Stimulated activated naive CD4-positive, alpha-beta T cell (primary cell): ENCODE data around the gene SLX4.
A peak's percentile ranks its signal among the peaks of the same experiment; 100 is the strongest.
"Not testable (repeated sequence)": the region's sequence is repeated elsewhere in the genome, so short reads cannot be mapped to it uniquely, and the experiment has no call there.

ENCODE experiments used
- DNase-seq, 6 experiments: peaks; one replicate each; lab custom pipeline; 2025; lab: John Stamatoyannopoulos, UW

SLX4 gene

DNA sequence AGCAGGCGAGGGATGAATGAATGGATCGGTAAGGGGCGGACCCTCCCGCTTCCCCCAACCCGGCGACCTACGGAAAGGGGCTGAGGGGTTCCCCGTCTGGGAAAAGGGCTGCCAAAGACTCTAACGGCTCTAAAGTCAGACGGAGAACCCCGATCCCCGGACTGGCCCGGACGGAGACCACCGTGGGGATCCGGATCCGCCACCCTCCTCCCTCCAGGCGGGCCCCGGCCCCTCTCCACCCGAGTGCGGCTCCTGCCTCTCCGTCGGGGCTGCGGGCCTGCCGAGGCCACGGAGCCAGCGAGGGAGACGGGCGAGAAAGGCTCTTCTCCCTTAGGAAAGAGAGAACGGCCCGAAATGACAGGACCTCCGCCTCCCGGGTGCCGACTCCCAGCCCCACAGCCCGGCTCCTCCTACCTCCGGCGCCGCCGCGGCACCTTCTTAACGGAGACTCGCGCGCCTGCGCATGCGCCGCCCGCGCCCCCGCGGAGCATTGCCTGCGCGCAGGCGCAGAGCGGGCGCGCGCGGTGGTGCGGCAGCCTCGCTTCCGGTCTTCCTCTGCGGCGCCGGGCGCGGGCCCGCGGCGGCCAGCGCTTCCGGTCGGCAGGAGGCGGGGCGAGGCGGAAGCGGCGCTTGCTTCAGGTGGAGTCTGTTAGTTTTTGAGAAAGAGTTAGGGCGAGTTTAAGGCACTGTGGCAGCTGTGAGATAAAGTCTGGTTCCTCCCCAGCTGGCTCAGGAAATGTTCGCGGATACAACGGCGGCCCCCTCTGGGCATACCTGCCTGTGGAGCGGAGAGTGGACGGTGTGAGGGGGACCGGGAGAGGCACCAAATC is at the start of gene SLX4:
Gene SLX4, minus strand, starts transcription at position 461 of the 830 bp plus-strand sequence. CDS start 2,642 bp downstream, outside the sequence.
- peak; percentile 83 to 95 (median 88) for DNase-seq

DNA sequence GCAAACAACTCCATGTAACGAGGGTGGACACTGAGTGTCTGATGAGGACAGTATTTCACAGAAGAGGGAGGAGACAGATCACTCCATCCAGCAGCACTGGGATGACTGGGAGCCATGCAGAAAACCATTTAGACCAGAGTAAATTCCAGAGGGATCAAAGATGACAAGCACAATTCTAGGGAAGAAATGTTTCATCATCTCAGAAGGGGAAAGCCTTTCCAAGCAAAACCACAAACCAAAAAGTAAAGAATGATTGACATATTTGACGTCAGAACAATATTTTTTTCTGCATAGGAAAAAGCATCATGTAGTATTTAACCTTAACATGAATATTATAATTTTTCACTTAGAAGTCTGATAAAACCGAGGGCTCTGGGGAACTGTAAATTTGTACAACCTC is 47.8 kb upstream of the SLX4 start:
- DNase-seq: no peak

- DNase-seq: no peak
These were observed 45.4 kb upstream of the SLX4 start for GRCh38 chr16:3656491-3657468.

GRCh38 chr16:3656160-3656490 is 44.7 kb upstream of the SLX4 start:
- not testable (repeated sequence) for DNase-seq

DNA sequence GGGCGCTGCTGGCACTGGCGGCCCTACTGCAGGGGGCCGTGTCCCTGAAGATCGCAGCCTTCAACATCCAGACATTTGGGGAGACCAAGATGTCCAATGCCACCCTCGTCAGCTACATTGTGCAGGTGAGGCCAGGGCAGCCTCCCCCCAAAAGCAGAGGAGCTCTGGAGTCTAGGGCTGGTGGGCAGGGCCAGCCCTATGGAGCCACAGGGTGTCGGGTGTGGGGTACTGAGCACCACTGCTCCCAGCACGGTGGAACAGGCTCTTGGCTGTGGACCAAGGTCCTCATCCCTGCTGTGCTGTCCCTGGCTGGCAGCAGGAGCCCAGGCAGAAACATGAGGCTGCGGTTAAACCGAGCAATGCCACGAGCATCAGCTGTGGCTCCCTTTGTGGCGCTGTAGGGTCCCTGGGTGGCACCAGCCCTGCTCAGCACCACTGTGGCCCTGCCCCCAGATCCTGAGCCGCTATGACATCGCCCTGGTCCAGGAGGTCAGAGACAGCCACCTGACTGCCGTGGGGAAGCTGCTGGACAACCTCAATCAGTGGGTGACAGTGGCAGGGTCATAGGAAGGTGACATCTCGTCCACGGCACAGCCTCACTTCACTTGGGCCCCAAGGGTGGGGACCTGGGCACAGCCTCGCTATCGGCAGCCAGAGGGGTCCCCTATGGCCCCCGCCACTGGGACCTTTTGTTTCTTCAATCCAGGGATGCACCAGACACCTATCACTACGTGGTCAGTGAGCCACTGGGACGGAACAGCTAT is 44.2 kb upstream of the SLX4 start:
- no peak for DNase-seq

- no peak for DNase-seq
These were observed 43.6 kb upstream of the SLX4 start for GRCh38 chr16:3655030-3655395.

DNA sequence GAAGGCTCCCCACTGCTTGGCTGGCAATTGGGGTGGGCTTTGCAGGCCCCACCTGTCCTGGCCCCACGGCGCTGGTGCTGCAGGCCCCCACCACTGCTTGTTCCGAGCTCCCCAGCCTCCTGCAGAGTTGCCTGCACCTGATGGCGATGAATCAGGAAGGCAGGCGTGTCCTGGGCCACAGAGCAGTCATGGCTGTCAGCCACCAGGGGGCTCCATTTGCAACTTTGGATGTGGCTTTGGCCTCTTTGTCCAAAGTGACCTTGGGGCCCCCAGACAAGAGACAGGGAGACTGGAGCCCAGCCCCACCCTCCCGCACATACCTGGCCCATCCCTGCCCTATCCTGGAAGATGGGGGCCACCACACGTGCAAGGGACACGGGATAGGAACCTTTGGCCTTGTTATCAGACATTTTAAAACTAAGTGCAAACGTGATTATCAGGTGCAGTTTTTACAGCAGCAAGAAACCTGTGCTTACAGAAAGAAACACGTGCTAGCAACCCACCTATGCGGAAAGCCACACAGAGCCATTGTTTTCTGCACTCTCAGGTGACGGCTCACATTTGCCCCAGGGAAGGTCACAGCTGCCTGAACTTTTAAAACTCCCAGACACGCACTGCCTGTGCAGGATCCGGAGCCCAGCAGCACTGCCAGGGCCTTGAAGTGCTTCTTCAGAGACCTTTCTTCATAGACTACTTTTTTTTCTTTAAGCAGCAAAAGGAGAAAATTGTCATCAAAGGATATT is 43.0 kb upstream of the SLX4 start, which contains the start of gene DNASE1:
Gene DNASE1, plus strand, starts transcription at position 443 of the 743 bp plus-strand sequence. CDS start 683 bp downstream, outside the sequence.
- DNase-seq: peak in 4 of 6 experiments; percentile 25 to 38 (median 32)

DNA sequence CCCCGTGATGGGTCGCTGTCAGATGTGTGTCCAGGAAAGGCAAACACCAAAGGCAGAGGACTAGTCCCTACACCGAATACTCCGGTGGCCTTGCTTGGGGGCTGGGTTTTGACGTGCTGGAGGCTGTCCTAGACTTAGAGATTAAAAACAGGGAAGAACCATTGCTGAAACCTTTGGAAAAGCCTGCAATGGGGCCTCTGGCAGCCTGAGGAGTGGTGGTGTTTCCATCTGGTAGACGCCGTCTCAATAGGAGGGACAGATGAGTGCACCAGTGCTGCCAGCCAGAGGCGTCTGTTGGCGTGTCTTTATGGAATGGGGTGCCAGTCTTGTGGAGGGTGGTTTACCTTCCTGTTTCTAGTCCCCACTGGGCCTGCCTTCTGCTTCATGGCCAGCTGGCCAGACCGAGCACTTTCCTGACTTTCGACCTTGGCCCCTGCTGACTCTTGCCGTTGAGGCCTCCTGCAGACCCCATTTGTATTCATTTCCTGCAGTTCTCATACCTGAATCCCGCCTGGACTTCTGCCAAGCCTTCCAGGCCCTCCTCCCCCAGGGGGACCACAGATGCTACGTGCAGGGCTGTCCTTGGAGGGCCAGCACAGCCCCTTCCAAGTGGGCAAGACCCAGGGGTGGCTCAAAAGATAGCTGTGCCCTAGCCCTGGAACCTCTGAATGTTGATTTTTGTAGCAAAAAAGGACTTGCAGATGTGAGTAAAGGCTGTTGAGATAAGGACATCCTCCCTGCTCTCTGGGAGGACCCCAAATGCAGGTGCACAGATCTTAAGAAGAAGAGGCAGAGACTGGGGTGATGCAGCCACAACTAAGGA is 41.2 kb upstream of the SLX4 start:
- DNase-seq: no peak

DNA sequence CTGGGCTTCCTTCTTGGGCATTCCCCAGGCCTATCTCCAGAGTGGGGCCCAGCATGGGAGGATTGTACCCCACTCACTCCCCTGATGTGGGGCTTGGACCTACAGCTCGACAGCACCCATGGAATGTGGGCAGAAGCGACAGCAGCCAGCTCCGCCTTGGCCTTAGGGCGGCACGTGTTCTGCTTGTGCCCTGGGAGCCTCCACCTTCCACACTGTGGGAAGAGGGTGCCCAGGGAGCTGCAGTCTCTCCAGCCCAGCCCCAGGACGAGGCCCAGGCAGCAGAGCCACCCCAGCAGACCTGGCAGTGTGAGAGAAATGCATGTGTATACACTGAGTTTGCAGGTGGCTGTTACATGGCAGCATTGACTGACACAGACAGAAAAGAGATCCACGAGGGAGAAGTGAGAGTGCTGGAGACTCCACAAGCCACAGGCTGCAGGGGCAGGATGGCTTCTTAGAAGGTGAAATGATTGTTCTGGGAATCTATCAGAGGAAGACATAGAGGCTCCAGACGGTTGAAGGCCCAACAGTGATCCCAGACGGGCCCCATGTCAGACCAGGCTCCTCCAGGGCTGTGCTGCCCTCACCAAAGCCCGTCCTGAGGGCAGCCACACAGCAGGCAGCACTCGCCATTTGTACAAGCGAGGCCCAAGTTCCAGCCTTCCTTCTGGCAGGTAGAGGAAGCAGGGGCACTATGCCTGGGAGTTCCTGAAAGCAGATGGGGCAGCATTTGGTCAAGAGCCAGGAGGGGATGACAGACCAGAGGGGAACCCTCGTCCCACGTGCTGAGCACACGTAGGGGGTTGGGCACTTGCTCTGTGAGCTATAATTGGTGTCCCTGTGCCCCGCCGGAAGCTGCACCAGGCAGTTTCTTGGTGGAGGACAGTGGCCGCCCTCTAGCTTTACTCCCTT is 40.3 kb upstream of the SLX4 start:
- DNase-seq: no peak

DNA sequence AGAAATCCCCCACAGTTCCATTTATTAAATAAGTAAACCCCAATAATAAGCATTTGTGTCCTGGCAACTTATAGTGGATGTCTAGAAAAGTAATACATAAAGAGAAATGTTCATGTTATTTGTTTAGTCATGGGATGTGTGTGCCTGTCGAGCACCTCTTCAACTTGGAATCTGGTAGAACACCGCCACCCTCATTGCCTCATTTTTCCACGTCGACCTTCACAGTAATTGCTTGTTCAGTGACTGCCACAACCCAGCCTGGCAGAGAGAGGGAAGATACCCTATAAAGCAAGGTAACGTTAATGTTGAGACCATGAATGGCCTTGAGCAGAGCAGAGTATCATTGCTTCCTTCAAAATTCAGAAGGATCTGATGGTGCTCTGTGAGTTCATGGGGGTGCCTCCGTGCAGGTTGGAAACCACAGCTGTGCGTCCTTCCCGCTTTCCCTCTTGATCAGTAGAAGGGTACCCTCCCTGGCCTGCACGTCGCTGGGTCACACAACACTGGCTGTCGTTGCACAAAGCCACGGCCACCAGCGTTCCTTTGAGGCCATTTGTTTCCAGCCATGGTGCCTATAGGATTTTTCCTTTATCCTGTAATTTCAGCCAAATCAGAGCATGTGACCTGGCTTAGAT is 39.3 kb upstream of the SLX4 start:
- DNase-seq: no peak

GRCh38 chr16:3646348-3646920 is 35.0 kb upstream of the SLX4 start:
- DNase-seq: no peak

DNA sequence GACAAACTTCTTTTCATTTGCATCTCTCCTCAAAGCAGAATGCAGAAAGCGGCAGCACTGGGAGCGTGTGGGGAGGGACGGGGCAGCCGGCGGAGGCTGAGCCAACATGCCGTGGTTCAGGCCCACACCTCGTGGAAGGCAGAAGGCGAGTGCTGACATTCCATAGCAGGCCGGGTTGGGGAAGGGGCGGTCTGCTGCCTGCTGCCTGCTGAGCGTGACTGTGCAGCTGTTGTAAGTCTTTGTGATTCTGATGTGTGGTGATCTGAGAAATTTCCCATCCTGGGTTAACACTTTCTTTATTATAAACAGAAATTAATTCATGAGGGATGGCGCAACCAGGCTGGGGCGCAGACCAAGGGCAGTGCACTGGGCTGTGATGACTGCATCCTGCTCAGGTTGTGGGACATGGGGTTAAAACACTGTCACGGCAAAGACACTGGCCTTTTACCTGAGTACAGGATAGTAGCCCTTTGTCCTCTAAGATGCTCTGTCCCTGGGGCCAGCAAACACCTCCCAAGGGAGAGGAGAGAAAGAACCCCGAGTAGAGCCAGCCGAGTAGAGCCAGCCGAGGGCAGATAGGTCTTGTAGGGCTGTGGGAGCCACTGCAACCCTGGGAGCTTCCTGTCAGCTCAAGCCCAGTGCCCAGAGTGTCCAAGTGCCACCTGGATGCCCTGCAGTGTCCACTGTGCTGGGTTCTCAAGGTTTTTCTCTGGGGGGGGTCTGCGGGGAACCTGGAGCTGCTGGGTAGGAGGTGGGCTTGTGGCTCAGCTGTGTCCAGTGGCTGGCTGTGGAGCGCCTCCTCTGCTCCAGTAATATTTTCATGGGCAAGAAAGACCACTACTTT is 34.3 kb upstream of the SLX4 start:
- DNase-seq: no peak

- no peak for DNase-seq
These were observed 33.7 kb upstream of the SLX4 start for GRCh38 chr16:3645108-3645503.

GRCh38 chr16:3643095-3643730 is 31.8 kb upstream of the SLX4 start:
- DNase-seq: no peak

GRCh38 chr16:3642397-3643094 is 31.1 kb upstream of the SLX4 start:
- DNase-seq: no peak

GRCh38 chr16:3641801-3642396 is 30.5 kb upstream of the SLX4 start:
- DNase-seq: no peak
